ENCODE measurements around the gene MRPL24.

DNA sequence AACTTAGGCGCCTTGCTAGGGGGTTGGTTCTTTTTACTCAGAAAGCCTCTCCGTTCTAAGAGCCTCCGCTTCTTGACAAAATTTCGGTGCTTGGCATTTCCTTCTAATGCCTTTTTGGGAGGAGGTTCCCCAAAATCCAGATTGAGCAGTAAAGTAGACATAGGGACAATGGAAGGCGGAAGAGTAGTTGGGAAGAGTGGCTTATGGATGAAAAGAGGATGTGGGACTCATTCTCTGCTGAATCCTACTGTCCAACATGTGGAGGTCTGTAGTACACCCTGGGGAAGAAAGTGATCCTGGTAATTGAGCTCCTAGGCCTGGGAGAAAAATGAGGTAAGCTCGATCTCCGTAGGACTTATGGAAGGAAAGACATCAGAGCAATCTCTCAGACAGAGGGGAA, 13.4 kb downstream of the MRPL24 start:
- TF ChIP-seq, protein P1, sequence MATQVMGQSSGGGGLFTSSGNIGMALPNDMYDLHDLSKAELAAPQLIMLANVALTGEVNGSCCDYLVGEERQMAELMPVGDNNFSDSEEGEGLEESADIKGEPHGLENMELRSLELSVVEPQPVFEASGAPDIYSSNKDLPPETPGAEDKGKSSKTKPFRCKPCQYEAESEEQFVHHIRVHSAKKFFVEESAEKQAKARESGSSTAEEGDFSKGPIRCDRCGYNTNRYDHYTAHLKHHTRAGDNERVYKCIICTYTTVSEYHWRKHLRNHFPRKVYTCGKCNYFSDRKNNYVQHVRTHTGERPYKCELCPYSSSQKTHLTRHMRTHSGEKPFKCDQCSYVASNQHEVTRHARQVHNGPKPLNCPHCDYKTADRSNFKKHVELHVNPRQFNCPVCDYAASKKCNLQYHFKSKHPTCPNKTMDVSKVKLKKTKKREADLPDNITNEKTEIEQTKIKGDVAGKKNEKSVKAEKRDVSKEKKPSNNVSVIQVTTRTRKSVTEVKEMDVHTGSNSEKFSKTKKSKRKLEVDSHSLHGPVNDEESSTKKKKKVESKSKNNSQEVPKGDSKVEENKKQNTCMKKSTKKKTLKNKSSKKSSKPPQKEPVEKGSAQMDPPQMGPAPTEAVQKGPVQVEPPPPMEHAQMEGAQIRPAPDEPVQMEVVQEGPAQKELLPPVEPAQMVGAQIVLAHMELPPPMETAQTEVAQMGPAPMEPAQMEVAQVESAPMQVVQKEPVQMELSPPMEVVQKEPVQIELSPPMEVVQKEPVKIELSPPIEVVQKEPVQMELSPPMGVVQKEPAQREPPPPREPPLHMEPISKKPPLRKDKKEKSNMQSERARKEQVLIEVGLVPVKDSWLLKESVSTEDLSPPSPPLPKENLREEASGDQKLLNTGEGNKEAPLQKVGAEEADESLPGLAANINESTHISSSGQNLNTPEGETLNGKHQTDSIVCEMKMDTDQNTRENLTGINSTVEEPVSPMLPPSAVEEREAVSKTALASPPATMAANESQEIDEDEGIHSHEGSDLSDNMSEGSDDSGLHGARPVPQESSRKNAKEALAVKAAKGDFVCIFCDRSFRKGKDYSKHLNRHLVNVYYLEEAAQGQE (IDR thresholded peaks at IDR 0.05; ENCODE audit: insufficient read depth in 1 of 2, low read depth in 2 of 2, low read length in 2 of 2) = no peak
- 0 out of 2 replicates have a peak, but pooled peaks have one; percentile 6 for TF ChIP-seq TAF1 (IDR thresholded peaks at IDR 0.05; ENCODE audit: borderline replicate concordance, insufficient read depth, low read length)
- no peak; the same call in 1 of the 2 replicates for TF ChIP-seq POLR2AphosphoS5 (IDR thresholded peaks at IDR 0.05; ENCODE audit: low read depth, low read length)
